GM19438 (cell line): Measurements from ENCODE around the gene GSG1L.

Experiments used
- ATAC-seq: cut with Tn5 transposase; IDR thresholded peaks from one replicate; pipeline ENCODE4 v1.9.1; 2021; ENCODE audit warnings: low read depth; ENCODE audit not compliant: unreplicated experiment

Gene GSG1L

GRCh38 chr16:27768651-27769272 is 294.8 kb downstream of the GSG1L start:
- ATAC-seq: no peak

GRCh38 chr16:27767971-27768591 is 295.4 kb downstream of the GSG1L start:
- ATAC-seq: no peak

GRCh38 chr16:27767081-27767480 is 296.4 kb downstream of the GSG1L start:
- no peak for ATAC-seq

- ATAC-seq: no peak
Measured at GRCh38 chr16:27766236-27766925, 297.1 kb downstream of the GSG1L start.

- ATAC-seq: no peak
Measured at GRCh38 chr16:27764869-27765675, 298.4 kb downstream of the GSG1L start.

- ATAC-seq: no peak
Measured at GRCh38 chr16:27764427-27764826, 299.1 kb downstream of the GSG1L start.

GRCh38 chr16:27762441-27762840 is 301.1 kb downstream of the GSG1L start:
- ATAC-seq: no peak

- no peak for ATAC-seq
Measured at GRCh38 chr16:27761816-27762215, 301.7 kb downstream of the GSG1L start.

- no peak for ATAC-seq
Measured at GRCh38 chr16:27760789-27761176, 302.7 kb downstream of the GSG1L start.

GRCh38 chr16:27759967-27760788 is 303.3 kb downstream of the GSG1L start:
- ATAC-seq: no peak

GRCh38 chr16:27759301-27759871 is 304.1 kb downstream of the GSG1L start:
- ATAC-seq: no peak

GRCh38 chr16:27758544-27758943 is 305.0 kb downstream of the GSG1L start:
- ATAC-seq: no peak

- ATAC-seq: no peak
Measured at GRCh38 chr16:27756206-27756970, 307.1 kb downstream of the GSG1L start.

- no peak for ATAC-seq
Measured at GRCh38 chr16:27754788-27755690, 308.5 kb downstream of the GSG1L start.

- no peak for ATAC-seq
Measured at GRCh38 chr16:27753563-27753962, 310.0 kb downstream of the GSG1L start.

- no peak for ATAC-seq
Measured at GRCh38 chr16:27752241-27752640, 311.3 kb downstream of the GSG1L start.

GRCh38 chr16:27751676-27752075 is 311.8 kb downstream of the GSG1L start:
- ATAC-seq: no peak

- no peak for ATAC-seq
Measured at GRCh38 chr16:27751233-27751632, 312.3 kb downstream of the GSG1L start.
